NCI-H1930 (cell line): ENCODE measurements around the gene TMEM45A.
"Not testable (repeated sequence)": the region's sequence is repeated elsewhere in the genome, so short reads cannot be mapped to it uniquely, and the experiment has no call there.

Experiments
- DNase-seq, 2 experiments: peaks; one replicate each; lab custom pipeline; 2025; lab: John Stamatoyannopoulos, UW

TMEM45A gene

GRCh38 chr3:100492059-100493006 lies at the start of gene TMEM45A:
Gene TMEM45A (plus strand): TSS chr3:100492619. CDS start chr3:100555212, 62,593 bp downstream.
- DNase-seq = peak; percentile 75 to 86

GRCh38 chr3:100443690-100444089 lies 48.7 kb upstream of the TMEM45A start:
- no peak for DNase-seq

DNA sequence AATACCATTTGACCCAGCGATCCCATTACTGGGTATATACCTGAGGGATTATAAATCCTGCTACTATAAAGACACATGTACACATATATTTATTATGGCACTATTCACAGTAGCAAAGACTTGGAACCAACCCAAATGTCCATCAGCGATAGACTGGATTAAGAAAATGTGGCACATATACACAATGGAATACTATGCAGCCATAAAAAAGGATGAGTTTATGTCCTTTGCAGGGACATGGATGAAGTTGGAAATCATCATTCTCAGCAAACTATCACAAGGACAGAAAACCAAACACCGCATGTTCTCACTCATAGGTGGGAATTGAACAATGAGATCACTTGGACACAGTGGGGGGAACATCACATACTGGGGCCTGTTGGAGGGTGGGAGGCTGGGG lies 45.4 kb upstream of the TMEM45A start:
- DNase-seq = not testable (repeated sequence)

GRCh38 chr3:100448079-100448478 lies 44.3 kb upstream of the TMEM45A start:
- no peak for DNase-seq

DNA sequence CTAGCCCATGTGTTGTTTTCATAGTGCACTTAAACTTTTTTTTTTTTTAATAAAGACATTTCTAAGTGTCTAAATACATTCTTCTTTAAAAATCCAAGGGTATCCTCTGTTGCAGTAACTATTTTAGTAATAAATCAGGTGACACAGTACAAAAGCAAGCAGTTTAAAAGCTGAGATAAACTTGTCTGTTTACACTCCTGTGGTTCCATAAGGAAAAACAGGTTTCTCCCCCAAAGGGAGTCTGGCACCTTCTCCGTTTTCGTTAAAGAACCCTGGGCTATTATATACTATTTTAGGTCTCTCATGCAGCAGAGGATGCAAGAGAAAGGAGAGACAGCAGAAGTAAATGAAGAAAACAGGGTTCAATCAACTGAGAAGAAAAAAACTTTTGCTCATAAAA lies 43.2 kb upstream of the TMEM45A start:
- DNase-seq = no peak

- DNase-seq = no peak
Observed at GRCh38 chr3:100454677-100455076, 37.7 kb upstream of the TMEM45A start.

GRCh38 chr3:100455841-100456550 lies 36.4 kb upstream of the TMEM45A start:
- DNase-seq = no peak

- DNase-seq = no peak
Observed at GRCh38 chr3:100456745-100457144, 35.7 kb upstream of the TMEM45A start.

- no peak for DNase-seq
Observed at GRCh38 chr3:100457811-100458210, 34.6 kb upstream of the TMEM45A start.

DNA sequence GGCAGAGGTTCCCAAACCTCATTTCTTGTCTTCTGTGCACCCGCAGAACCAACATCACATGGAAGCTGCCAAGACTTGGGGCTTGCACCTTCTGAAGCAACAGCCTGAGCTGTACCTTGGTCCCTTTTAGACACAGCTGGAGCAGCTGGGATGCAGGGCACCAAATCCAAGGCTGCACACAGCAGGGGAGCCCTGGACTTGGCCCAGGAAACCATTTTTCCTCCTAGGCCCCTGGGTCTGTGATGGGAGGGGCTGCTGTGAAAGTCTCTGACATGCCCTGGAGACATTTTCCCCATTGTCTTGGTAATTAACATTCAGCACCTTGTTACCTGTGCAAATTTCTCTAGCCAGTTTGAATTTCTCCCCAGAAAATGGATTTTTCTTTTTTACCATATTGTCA lies 33.6 kb upstream of the TMEM45A start:
- DNase-seq = no peak

- peak in 1 of 2 experiments; percentile 50 for DNase-seq
Observed at GRCh38 chr3:100463002-100463401, 29.4 kb upstream of the TMEM45A start.

DNA sequence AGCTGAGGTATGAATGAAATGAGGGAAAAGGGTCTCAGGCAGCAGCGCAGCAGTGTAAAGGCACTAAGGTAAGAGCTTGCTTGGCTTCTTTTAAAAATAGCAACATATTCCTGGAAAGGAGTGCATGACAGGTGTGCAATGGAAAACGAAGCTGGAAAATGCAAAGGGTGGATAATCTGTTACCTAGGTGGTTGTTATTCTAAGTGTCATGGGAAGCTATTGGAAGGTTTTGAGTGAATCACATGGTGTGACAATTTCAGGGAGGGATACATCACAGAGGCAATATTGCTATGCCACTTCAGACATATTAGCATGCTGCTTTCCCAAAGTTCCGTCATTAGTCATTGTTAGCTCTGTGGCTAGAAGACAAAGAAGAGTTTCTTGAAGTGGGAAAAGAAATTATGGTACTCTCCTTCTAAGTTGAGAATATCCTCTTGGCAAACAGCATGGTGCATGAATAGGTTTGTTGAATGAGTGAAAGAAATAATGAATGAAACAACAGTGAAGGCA lies 28.7 kb upstream of the TMEM45A start:
- DNase-seq = no peak

- DNase-seq = no peak
Observed at GRCh38 chr3:100465892-100466777, 26.3 kb upstream of the TMEM45A start.

- DNase-seq = no peak
Observed at GRCh38 chr3:100467133-100467532, 25.3 kb upstream of the TMEM45A start.

DNA sequence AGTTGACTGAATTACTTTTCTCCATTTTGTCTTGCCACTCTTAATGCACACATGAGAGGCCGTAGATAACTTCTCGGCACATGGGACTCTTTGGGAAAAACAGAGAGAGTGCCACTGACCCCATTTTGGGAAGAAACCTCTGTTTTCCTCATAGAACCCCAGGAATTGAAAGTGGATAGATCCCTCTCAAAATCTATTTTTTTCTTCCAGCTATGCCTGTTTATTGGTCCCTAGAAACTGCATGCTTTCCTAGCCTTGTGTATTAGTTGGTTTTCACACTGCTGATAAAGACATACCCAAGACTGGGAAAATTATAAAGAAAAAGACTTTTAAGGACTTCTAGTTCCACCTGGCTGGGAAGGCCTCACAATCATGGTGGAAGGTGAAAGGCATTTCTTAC lies 23.7 kb upstream of the TMEM45A start:
- DNase-seq = no peak

GRCh38 chr3:100470951-100471350 lies 21.5 kb upstream of the TMEM45A start:
- DNase-seq = no peak

DNA sequence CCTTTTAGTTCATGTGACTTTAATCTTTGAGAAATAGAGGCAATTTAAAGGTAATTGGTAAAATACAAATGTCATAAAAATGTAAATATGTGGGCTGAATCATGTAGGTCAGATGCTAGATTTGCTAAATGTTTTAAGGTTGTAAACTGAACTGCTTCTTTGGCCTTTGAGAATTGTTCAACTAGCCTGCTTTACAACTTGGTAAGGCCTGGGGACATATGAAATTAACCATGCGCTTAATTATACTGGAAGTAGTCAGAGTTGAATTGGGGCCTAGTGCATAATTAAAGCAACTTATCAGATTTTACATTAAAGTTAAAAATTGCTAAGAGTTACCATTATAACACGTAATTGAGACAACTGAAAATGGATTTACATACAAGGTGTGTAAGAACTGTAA lies 21.0 kb upstream of the TMEM45A start:
- no peak for DNase-seq

- DNase-seq = not testable (repeated sequence)
Observed at GRCh38 chr3:100477851-100478360, 14.5 kb upstream of the TMEM45A start.

GRCh38 chr3:100478521-100478920 lies 13.9 kb upstream of the TMEM45A start:
- not testable (repeated sequence) for DNase-seq

- no peak for DNase-seq
Observed at GRCh38 chr3:100480081-100480480, 12.3 kb upstream of the TMEM45A start.

GRCh38 chr3:100482176-100482575 lies 10.2 kb upstream of the TMEM45A start:
- DNase-seq = no peak

DNA sequence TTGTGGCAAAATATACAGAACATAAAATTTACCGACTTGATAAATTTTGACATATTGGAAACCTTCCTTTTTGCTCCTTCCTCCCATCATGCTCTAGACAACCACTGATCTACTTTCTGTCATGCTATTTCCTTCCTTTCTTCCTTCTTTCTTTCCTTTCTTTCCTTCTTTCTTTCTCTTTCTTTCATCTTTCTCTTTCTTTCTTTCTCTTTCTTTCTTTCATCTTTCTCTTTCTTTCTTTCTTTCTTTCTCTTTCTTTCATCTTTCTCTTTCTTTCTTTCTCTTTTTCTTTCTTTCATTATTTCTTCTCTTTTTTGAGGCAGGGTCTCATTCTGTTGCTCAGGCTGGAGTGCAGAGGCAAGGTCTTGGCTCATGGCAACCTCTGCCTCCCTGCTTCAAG lies 8.9 kb upstream of the TMEM45A start:
- DNase-seq = no peak
